Mammary epithelial cell (primary cell): ENCODE data around the gene KIF6.

ENCODE experiments used
- EZH2 ChIP-seq: IDR thresholded peaks from 2 replicates; pipeline ENCODE4 v1.6.1; 2012; ENCODE audit warnings: low read length, inconsistent platforms, borderline replicate concordance
- TF ChIP-seq, protein P1 (sequence below), 2 donors: IDR thresholded peaks in 1 of 2; conservative IDR thresholded peaks in 1 of 2; 2 replicates each; pipeline ENCODE4 v1.5.1; 2011 to 2012; ENCODE audit warnings: inconsistent platforms in 2 of 2, low read length in 2 of 2, mild to moderate bottlenecking in 2 of 2, control low read depth in 1 of 2, low read depth in 1 of 2; ENCODE audit not compliant: insufficient read depth in 1 of 2; ENCODE audit errors: extremely low read depth in 1 of 2

DNA sequence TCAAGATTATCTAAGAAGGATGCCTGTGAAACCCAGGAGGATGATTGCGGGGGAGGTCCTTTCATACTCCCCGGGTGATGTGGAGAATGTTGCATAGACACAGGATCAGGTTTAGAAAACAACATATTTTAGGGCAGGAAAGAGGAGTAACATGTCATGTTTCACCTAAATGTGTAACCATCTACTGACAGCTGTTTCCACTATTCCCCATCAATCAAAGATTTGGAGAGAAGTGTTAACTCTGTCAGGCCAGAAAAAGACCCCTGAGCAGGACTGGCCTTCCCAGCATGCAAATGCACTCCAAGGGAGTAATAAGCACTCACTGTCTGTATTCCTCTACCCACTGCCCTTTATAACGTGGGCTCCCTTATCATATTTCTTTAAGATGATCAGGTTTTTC lies 254.7 kb downstream of the KIF6 start:
- TF ChIP-seq, protein P1, sequence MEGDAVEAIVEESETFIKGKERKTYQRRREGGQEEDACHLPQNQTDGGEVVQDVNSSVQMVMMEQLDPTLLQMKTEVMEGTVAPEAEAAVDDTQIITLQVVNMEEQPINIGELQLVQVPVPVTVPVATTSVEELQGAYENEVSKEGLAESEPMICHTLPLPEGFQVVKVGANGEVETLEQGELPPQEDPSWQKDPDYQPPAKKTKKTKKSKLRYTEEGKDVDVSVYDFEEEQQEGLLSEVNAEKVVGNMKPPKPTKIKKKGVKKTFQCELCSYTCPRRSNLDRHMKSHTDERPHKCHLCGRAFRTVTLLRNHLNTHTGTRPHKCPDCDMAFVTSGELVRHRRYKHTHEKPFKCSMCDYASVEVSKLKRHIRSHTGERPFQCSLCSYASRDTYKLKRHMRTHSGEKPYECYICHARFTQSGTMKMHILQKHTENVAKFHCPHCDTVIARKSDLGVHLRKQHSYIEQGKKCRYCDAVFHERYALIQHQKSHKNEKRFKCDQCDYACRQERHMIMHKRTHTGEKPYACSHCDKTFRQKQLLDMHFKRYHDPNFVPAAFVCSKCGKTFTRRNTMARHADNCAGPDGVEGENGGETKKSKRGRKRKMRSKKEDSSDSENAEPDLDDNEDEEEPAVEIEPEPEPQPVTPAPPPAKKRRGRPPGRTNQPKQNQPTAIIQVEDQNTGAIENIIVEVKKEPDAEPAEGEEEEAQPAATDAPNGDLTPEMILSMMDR (conservative IDR thresholded peaks at IDR 0.05 in 1 of 2, IDR thresholded peaks at IDR 0.05 in 1 of 2; ENCODE audit: extremely low read depth in 1 of 2, insufficient read depth in 1 of 2, low read depth in 1 of 2, low read length in 2 of 2): no peak
- TF ChIP-seq EZH2: no peak
